Neural cell (in vitro differentiated cells): ENCODE data around the gene ITGA1. TPM values are rescaled to one million over a fixed set of nuclear protein-coding genes. Genes with fewer than 3 reads are reported as not detected.

Experiments
- H2AFZ ChIP-seq: fragments of 200-600, 300-800 bp; sonication (generic), shearing (Covaris generic); 2 replicates; pipeline ENCODE4 v1.6.0; 2014; ENCODE audit warnings: low read depth, mild to moderate bottlenecking, antibody characterized with exemption, low read length, moderate library complexity
- H3F3A ChIP-seq: fragments of 200-600 bp; shearing (Covaris generic); 2 replicates; pipeline ENCODE4 v1.6.1; 2016; ENCODE audit warnings: mild to moderate bottlenecking, moderate library complexity, mixed read lengths, antibody characterized with exemption, low read length; ENCODE audit not compliant: insufficient read depth, poor library complexity, severe bottlenecking
- H3K27ac ChIP-seq: fragments of 200-600, 300-800 bp; sonication (generic), shearing (Covaris generic); 2 replicates; pipeline ENCODE4 v1.5.1; 2014; ENCODE audit warnings: mild to moderate bottlenecking, low read length, moderate library complexity
- H3K27me3 ChIP-seq: fragments of 300-800, 200-600 bp; sonication (generic), shearing (Covaris generic); 2 replicates; pipeline ENCODE4 v1.6.0; 2014; ENCODE audit warnings: mild to moderate bottlenecking, low read depth, low read length, moderate library complexity; ENCODE audit not compliant: insufficient read depth
- H3K36me3 ChIP-seq: fragments of 300-800, 200-600 bp; sonication (generic), shearing (Covaris generic); 2 replicates; pipeline ENCODE4 v1.5.1; 2014; ENCODE audit warnings: mild to moderate bottlenecking, antibody characterized with exemption, low read length, moderate library complexity; ENCODE audit not compliant: insufficient read depth
- H3K4me2 ChIP-seq: fragments of 300-800, 200-600 bp; sonication (generic), shearing (Covaris generic); 2 replicates; pipeline ENCODE4 v1.6.0; 2014; ENCODE audit warnings: mild to moderate bottlenecking, low read length
- H3K4me3 ChIP-seq: fragments of 300-800, 200-600 bp; sonication (generic), shearing (Covaris generic); 2 replicates; pipeline ENCODE4 v1.5.1; 2014; ENCODE audit warnings: mild to moderate bottlenecking, low read length, moderate library complexity
- H3K79me2 ChIP-seq: fragments of 200-600 bp; shearing (Covaris generic); replicated peaks from 2 replicates; pipeline ENCODE4 v1.6.0; 2014; ENCODE audit warnings: mild to moderate bottlenecking, low read length, moderate library complexity; ENCODE audit not compliant: insufficient read depth
- H3K9ac ChIP-seq: fragments of 300-800, 200-600 bp; sonication (generic), shearing (Covaris generic); 2 replicates; pipeline ENCODE4 v1.6.1; 2016; ENCODE audit warnings: mild to moderate bottlenecking, low read length, mixed read lengths
- H3K9me2 ChIP-seq: fragments of 200-600 bp; shearing (Covaris generic); 2 replicates; pipeline ENCODE4 v1.6.1; 2016; ENCODE audit warnings: mild to moderate bottlenecking, low read length, mixed read lengths; ENCODE audit not compliant: insufficient read depth
- H3K9me3 ChIP-seq: fragments of 200-600, 300-800 bp; sonication (generic), shearing (Covaris generic); 2 replicates; pipeline ENCODE4 v1.6.1; 2016; ENCODE audit warnings: mild to moderate bottlenecking, mixed run types, low read length, moderate library complexity, mixed read lengths
- H4K20me1 ChIP-seq: fragments of 200-600 bp; shearing (Covaris generic); 2 replicates; pipeline ENCODE4 v1.6.1; 2016; ENCODE audit warnings: mild to moderate bottlenecking, mixed run types; ENCODE audit not compliant: insufficient read depth
- EP300 ChIP-seq: fragments of 450-650 bp; conservative IDR thresholded peaks from 2 replicates; pipeline ENCODE4 v1.6.1; 2014; ENCODE audit warnings: antibody characterized with exemption, mild to moderate bottlenecking, moderate library complexity; ENCODE audit not compliant: poor library complexity, severe bottlenecking
- EZH2 ChIP-seq: fragments of 200-600, 300-800 bp; shearing (Covaris generic), sonication (generic); IDR thresholded peaks from 2 replicates; pipeline ENCODE4 v1.6.1; 2014; ENCODE audit warnings: antibody characterized with exemption, low read length, borderline replicate concordance, mild to moderate bottlenecking; ENCODE audit not compliant: insufficient read depth, poor library complexity, severe bottlenecking
- MXI1 ChIP-seq: fragments of 450-650 bp; conservative IDR thresholded peaks from 2 replicates; pipeline ENCODE4 v1.6.1; 2014; ENCODE audit warnings: antibody characterized with exemption, mild to moderate bottlenecking; ENCODE audit not compliant: poor library complexity, severe bottlenecking
- POLR2AphosphoS5 ChIP-seq: IDR thresholded peaks from 2 replicates; pipeline ENCODE4 v1.6.1; 2012
- RAD21 ChIP-seq: fragments of 450-650 bp; conservative IDR thresholded peaks from 2 replicates; pipeline ENCODE4 v1.6.1; 2014; ENCODE audit warnings: antibody characterized with exemption, mild to moderate bottlenecking, moderate library complexity
- SMC3 ChIP-seq: fragments of 450-650 bp; conservative IDR thresholded peaks from 2 replicates; pipeline ENCODE4 v1.6.1; 2014; ENCODE audit warnings: antibody characterized with exemption, mild to moderate bottlenecking, moderate library complexity; ENCODE audit not compliant: poor library complexity
- TAF1 ChIP-seq: IDR thresholded peaks from 2 replicates; pipeline ENCODE4 v1.6.1; 2012; ENCODE audit warnings: low read depth
- polyA plus RNA-seq: library from polyadenylated mRNA; depleted of rRNA; stranded (reverse); fragments of >200 nt; gene quantifications from 2 replicates; pipeline ENCODE4 v1.2.3, GENCODE V29; 2014
- TF ChIP-seq, protein P1 (sequence below): IDR thresholded peaks from 2 replicates; pipeline ENCODE4 v1.6.1; 2012; ENCODE audit warnings: borderline replicate concordance
- TF ChIP-seq, protein P2 (sequence below): fragments of 450-650 bp; IDR thresholded peaks from 2 replicates; pipeline ENCODE4 v1.5.1; 2014; ENCODE audit warnings: antibody characterized with exemption, mild to moderate bottlenecking, moderate library complexity; ENCODE audit not compliant: poor library complexity, severe bottlenecking

ITGA1 gene
- polyA plus RNA-seq, 1 donor from 2014 or later, result 0.15 TPM

DNA sequence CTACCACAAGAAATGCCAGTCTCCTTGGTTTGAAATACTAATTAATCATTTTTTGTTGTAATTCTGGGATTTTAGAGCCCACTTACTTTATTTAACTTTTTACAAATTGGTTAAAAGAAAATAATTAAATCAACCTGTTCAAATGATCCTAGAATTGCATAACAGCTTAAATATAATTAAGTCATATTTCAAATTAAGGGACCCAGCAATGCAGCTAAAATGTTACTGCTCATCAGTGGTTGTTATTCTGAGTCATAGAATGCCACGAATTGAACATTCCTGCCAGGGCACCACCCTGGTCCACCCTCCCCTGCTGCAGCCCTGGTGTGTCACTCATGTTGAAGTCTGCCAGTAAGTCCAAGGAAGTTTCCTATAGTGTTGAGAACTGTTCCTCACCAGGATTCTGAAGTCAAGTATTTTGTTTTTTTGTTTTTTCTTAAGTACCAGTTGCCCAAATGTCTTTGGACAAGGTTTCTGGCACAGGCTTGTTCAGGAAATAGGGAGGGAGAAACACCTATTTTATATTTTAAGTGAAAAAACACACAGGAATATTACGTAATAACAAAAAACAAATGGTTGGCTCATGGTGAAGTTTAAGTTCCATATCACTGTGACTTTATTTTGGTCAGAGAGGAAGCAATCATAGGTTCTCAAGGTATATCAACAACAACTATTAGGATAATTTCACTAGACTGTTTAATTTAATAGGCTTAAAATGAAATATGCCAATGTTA is 4.3 kb upstream of the ITGA1 start:
- H4K20me1 ChIP-seq, result no peaks in the 10 kb centered on the region
- no peaks in the 10 kb centered on the region for H3K9me3 ChIP-seq
- peaks cover 22% of the 10 kb centered on the region for H3K27me3 ChIP-seq
- H3K9ac ChIP-seq, result no peak overlapping the region
- no peaks in the 10 kb centered on the region for H3F3A ChIP-seq
- no peaks in the 10 kb centered on the region for H3K79me2 ChIP-seq
- TF ChIP-seq RAD21, result no peak
- no peak for TF ChIP-seq EZH2
- H3K4me3 ChIP-seq, result no peak overlapping the region
- H2AFZ ChIP-seq, result no peak overlapping the region
- H3K27ac ChIP-seq, result no peak overlapping the region
- H3K36me3 ChIP-seq, result no peaks in the 10 kb centered on the region
- H3K9me2 ChIP-seq, result no peaks in the 10 kb centered on the region
- no peak overlapping the region for H3K4me2 ChIP-seq

DNA sequence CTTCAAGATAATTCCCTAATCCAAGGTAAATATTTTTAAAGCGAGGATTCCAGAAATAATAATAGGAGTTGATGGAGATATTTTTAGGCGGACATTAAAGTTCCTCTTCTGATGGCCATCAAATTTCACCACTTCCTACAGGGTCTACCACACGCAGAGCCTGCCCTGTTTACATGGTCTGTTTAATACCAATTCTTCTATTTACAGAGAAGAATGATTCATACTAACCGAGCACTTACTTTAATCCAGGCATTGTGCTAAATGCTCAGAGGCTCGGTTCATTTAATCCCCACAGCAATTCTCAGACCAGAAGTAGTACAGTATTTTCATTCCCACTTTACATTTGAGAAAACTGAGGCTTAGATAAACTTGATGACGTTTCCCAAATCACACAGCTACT is 3.0 kb upstream of the ITGA1 start:
- TF ChIP-seq RAD21 (no peak), MXI1 (no peak)
- TF ChIP-seq, protein P1, sequence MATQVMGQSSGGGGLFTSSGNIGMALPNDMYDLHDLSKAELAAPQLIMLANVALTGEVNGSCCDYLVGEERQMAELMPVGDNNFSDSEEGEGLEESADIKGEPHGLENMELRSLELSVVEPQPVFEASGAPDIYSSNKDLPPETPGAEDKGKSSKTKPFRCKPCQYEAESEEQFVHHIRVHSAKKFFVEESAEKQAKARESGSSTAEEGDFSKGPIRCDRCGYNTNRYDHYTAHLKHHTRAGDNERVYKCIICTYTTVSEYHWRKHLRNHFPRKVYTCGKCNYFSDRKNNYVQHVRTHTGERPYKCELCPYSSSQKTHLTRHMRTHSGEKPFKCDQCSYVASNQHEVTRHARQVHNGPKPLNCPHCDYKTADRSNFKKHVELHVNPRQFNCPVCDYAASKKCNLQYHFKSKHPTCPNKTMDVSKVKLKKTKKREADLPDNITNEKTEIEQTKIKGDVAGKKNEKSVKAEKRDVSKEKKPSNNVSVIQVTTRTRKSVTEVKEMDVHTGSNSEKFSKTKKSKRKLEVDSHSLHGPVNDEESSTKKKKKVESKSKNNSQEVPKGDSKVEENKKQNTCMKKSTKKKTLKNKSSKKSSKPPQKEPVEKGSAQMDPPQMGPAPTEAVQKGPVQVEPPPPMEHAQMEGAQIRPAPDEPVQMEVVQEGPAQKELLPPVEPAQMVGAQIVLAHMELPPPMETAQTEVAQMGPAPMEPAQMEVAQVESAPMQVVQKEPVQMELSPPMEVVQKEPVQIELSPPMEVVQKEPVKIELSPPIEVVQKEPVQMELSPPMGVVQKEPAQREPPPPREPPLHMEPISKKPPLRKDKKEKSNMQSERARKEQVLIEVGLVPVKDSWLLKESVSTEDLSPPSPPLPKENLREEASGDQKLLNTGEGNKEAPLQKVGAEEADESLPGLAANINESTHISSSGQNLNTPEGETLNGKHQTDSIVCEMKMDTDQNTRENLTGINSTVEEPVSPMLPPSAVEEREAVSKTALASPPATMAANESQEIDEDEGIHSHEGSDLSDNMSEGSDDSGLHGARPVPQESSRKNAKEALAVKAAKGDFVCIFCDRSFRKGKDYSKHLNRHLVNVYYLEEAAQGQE, result no peak
- no peaks in the 10 kb centered on the region for H3K36me3 ChIP-seq

DNA sequence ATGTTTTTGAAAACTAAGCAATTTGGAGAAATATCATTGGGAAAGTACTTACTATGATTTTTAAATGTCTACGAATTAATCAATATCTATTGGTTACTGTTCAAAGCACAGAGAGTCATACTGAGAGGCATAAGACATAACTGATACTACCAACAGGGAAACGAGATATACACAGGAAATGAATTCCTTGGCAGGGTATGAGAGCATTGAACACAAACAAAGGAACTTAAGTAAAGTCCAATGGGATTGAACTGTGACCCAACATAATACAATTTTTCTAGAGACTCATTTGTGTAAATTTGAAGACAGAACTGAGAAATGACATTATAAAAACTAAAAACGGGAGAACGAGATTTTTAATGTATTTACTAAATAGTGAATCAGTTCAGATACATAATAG is 1.3 kb upstream of the ITGA1 start:
- H3K4me2 ChIP-seq, result no peak overlapping the region
- no peak overlapping the region for H2AFZ ChIP-seq
- no peaks in the 10 kb centered on the region for H3K79me2 ChIP-seq
- H3K27ac ChIP-seq, result no peak overlapping the region
- H3K9me2 ChIP-seq, result no peaks in the 10 kb centered on the region
- peaks cover 33% of the 10 kb centered on the region for H3K27me3 ChIP-seq
- no peaks in the 10 kb centered on the region for H3K36me3 ChIP-seq
- no peaks in the 10 kb centered on the region for H3K9me3 ChIP-seq
- no peaks in the 10 kb centered on the region for H4K20me1 ChIP-seq
- no peak for TF ChIP-seq SMC3
- no peak for TF ChIP-seq MXI1
- TF ChIP-seq, protein P1, result no peak
- TF ChIP-seq EZH2, result no peak
- no peak for TF ChIP-seq TAF1
- TF ChIP-seq, protein P2, sequence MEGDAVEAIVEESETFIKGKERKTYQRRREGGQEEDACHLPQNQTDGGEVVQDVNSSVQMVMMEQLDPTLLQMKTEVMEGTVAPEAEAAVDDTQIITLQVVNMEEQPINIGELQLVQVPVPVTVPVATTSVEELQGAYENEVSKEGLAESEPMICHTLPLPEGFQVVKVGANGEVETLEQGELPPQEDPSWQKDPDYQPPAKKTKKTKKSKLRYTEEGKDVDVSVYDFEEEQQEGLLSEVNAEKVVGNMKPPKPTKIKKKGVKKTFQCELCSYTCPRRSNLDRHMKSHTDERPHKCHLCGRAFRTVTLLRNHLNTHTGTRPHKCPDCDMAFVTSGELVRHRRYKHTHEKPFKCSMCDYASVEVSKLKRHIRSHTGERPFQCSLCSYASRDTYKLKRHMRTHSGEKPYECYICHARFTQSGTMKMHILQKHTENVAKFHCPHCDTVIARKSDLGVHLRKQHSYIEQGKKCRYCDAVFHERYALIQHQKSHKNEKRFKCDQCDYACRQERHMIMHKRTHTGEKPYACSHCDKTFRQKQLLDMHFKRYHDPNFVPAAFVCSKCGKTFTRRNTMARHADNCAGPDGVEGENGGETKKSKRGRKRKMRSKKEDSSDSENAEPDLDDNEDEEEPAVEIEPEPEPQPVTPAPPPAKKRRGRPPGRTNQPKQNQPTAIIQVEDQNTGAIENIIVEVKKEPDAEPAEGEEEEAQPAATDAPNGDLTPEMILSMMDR, result no peak
- TF ChIP-seq RAD21, result no peak
- no peak for TF ChIP-seq EP300
- TF ChIP-seq POLR2AphosphoS5, result no peak
- H3K9ac ChIP-seq, result no peak overlapping the region
- H3K4me3 ChIP-seq, result no peak overlapping the region
- H3F3A ChIP-seq, result no peaks in the 10 kb centered on the region

More for the DNA sequence above, 3.0 kb upstream of the ITGA1 start:
- no peak overlapping the region for H3K4me2 ChIP-seq
- no peak overlapping the region for H2AFZ ChIP-seq
- H3K9ac ChIP-seq, result no peak overlapping the region
- H3K9me3 ChIP-seq, result no peaks in the 10 kb centered on the region
- H3K9me2 ChIP-seq, result no peaks in the 10 kb centered on the region
- no peaks in the 10 kb centered on the region for H3F3A ChIP-seq
- no peaks in the 10 kb centered on the region for H4K20me1 ChIP-seq
- H3K4me3 ChIP-seq, result no peak overlapping the region
- H3K27me3 ChIP-seq, result peaks cover 33% of the 10 kb centered on the region
- H3K27ac ChIP-seq, result no peak overlapping the region
- H3K79me2 ChIP-seq, result no peaks in the 10 kb centered on the region
